ENCODE data around the gene REXO4. TPM values are rescaled to one million over a fixed set of nuclear protein-coding genes. Genes with fewer than 3 reads are reported as not detected.

Gene REXO4
- total and polyA plus RNA-seq, 7 experiments from 2014 or later, result 14.0 to 44.1 (median 28.6) TPM

DNA sequence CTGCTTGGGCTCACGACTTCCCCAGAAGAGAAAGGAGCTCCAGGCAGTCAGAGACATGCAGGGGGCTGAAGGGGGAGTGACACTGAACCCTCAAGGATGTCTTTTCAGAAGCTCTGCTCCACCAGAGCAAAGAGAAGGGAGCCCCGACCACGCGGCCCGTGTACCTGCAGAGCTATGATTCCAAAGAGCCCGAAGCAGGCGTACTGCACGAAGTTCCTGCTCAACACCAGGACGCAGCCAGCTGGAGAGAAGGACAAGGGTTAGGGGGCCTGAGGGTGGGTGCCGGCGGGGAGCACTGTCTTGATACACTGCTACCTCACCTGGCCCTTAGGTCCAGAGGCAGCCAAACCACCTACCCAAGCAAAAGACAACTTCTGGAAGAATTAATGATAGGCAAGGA, 51.4 kb downstream of the REXO4 start:
- H3K27me3 ChIP-seq (ENCODE audit: control insufficient read depth in 2 of 2, insufficient read depth in 2 of 2, low read length in 2 of 2), result no peaks in the 10 kb centered on the region
- H3K9me3 Mint-ChIP-seq, result no peaks in the 10 kb centered on the region
- POLR2A ChIA-PET, result interaction anchor here (0.6 to 13.6 kb wide), 4 partner anchors 9 to 1938 kb away, joined by 4 to 185 read pairs (median 6); partner anchors contain the start of genes MED22, RPL7A, SURF1 and SURF2
- H3K9me3 ChIP-seq (ENCODE audit: control insufficient read depth in 2 of 3, low read length in 3 of 3), result no peaks in the 10 kb centered on the region
- no peaks in the 10 kb centered on the region for H3K27me3 Mint-ChIP-seq
- H3K36me3 ChIP-seq (ENCODE audit: control insufficient read depth in 2 of 3, insufficient read depth in 3 of 3, low read length in 3 of 3), result peaks cover 20 to 72% (median 33%) of the 10 kb centered on the region in 3 experiments
- no peak for ATAC-seq
- H3K27ac ChIP-seq (ENCODE audit: low read depth, low read length), result no peak overlapping the region
- H3K4me3 Mint-ChIP-seq, result no peak overlapping the region
- peaks cover 26 to 42% of the 10 kb centered on the region in 2 donors for H3K4me1 ChIP-seq (ENCODE audit: control insufficient read depth in 2 of 2, insufficient read depth in 2 of 2, low read length in 2 of 2)
- peaks cover 37 to 53% (median 42%) of the 10 kb centered on the region in 7 donors for H3K4me1 Mint-ChIP-seq
- intact Hi-C loops (cut with micrococcal nuclease), result no loop called here
- no peak overlapping the region for H3K27ac Mint-ChIP-seq
- H3K4me3 ChIP-seq (ENCODE audit: low read length), result no peak overlapping the region
- H3K36me3 Mint-ChIP-seq, result peaks cover 6 to 38% (median 12%) of the 10 kb centered on the region in 5 donors
- CTCF ChIA-PET, result no interaction called here
- no peak for DNase-seq

DNA sequence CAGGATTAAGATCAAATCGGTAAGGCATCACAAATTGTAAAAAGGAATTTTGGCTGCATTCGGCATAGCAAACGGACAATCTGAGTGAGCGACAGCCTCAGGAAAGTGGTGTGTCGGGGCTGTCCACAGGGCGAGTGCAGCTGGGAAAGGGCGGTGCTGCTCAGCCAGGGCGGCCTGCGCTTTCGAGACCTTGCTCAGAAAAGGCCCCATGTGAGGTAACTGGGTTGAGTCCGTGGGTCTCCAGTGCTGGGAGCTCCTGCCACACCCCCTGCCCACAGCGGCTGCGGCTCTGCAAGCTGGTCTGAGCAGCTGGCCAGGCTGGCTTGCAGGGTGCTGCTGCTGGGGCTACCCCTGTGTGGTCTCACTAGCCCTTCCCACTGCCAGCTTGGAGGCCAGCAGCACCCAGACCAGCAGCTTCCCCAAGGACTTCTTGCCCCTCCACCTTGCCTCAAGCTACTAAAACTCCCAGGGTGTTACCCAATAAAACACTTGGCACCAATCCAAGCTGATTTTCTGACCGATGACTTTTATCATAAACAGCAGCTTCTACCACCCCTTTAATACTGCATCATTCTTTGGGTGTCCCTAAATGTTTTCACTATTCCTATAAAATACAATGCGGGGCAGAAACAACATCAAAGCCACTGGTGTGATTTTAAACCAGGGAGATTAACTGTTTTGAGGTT, 55.3 kb downstream of the REXO4 start:
- ATAC-seq, result no peak
- Histone ChIP-seq H3K4me3 (ENCODE audit: low read length) (no peak overlapping the region), H3K4me1 (ENCODE audit: control insufficient read depth in 2 of 2, insufficient read depth in 2 of 2, low read length in 2 of 2) (peaks cover 7 to 15% of the 10 kb centered on the region in 2 donors), H3K9me3 (ENCODE audit: control insufficient read depth in 2 of 3, low read length in 3 of 3) (no peaks in the 10 kb centered on the region), H3K27ac (ENCODE audit: low read depth, low read length) (no peak overlapping the region), H3K36me3 (ENCODE audit: control insufficient read depth in 2 of 3, insufficient read depth in 3 of 3, low read length in 3 of 3) (peaks cover 31 to 97% (median 37%) of the 10 kb centered on the region in 3 experiments), H3K27me3 (ENCODE audit: control insufficient read depth in 2 of 2, insufficient read depth in 2 of 2, low read length in 2 of 2) (no peaks in the 10 kb centered on the region)
- Mint-ChIP-seq H3K4me1 (peaks cover 20 to 31% (median 26%) of the 10 kb centered on the region in 7 donors), H3K27ac (no peak overlapping the region), H3K9me3 (no peaks in the 10 kb centered on the region), H3K36me3 (peaks cover 9 to 37% (median 13%) of the 10 kb centered on the region in 5 donors), H3K27me3 (no peaks in the 10 kb centered on the region), H3K4me3 (no peak overlapping the region)
- POLR2A ChIA-PET, result interaction anchor here (0.6 to 13.6 kb wide), 4 partner anchors 8 to 127 kb away, joined by 3 to 185 read pairs (median 10); partner anchors contain the start of genes SURF1 and SURF2
- CTCF ChIA-PET, result interaction anchor here (0.8 kb wide), 1 partner anchor 33 kb away, joined by 3 read pairs; no protein-coding TSS in a partner anchor
- no peak for DNase-seq
- intact Hi-C loops (cut with micrococcal nuclease), result no loop called here

GRCh38 chr9:133361507-133362092, 56.2 kb downstream of the REXO4 start:
- H3K9me3 Mint-ChIP-seq, result no peaks in the 10 kb centered on the region
- DNase-seq (no peak), ATAC-seq (no peak)
- no peak overlapping the region for H3K27ac ChIP-seq (ENCODE audit: low read depth, low read length)
- H3K27me3 ChIP-seq (ENCODE audit: control insufficient read depth in 2 of 2, insufficient read depth in 2 of 2, low read length in 2 of 2), result no peaks in the 10 kb centered on the region
- H3K27me3 Mint-ChIP-seq, result no peaks in the 10 kb centered on the region
- no peak overlapping the region for H3K4me3 Mint-ChIP-seq
- intact Hi-C loops (cut with micrococcal nuclease), result no loop called here
- H3K27ac Mint-ChIP-seq, result peak overlapping the region in 2 of 9 donors; percentile 51 to 83
- H3K36me3 ChIP-seq (ENCODE audit: control insufficient read depth in 2 of 3, insufficient read depth in 3 of 3, low read length in 3 of 3), result peaks cover 31 to 91% (median 32%) of the 10 kb centered on the region in 3 experiments
- CTCF ChIA-PET, result interaction anchor here (0.8 kb wide), 1 partner anchor 32 kb away, joined by 3 read pairs; no protein-coding TSS in a partner anchor
- POLR2A ChIA-PET, result interaction anchor here (2.0 to 2.5 kb wide), 2 partner anchors 10 to 12 kb away, joined by 5 to 14 read pairs; no protein-coding TSS in a partner anchor
- no peak overlapping the region for H3K4me3 ChIP-seq (ENCODE audit: low read length)
- peaks cover 20 to 34% (median 27%) of the 10 kb centered on the region in 7 donors for H3K4me1 Mint-ChIP-seq
- H3K9me3 ChIP-seq (ENCODE audit: control insufficient read depth in 2 of 3, low read length in 3 of 3), result no peaks in the 10 kb centered on the region
- peaks cover 9 to 37% (median 13%) of the 10 kb centered on the region in 5 donors for H3K36me3 Mint-ChIP-seq
- H3K4me1 ChIP-seq (ENCODE audit: control insufficient read depth in 2 of 2, insufficient read depth in 2 of 2, low read length in 2 of 2), result peaks cover 12 to 15% of the 10 kb centered on the region in 2 donors

- Histone ChIP-seq H3K4me3 (ENCODE audit: low read length) (no peak overlapping the region), H3K4me1 (ENCODE audit: control insufficient read depth in 2 of 2, insufficient read depth in 2 of 2, low read length in 2 of 2) (peaks cover 12 to 17% of the 10 kb centered on the region in 2 donors), H3K27ac (ENCODE audit: low read depth, low read length) (no peak overlapping the region), H3K36me3 (ENCODE audit: control insufficient read depth in 2 of 3, insufficient read depth in 3 of 3, low read length in 3 of 3) (peaks cover 24 to 84% (median 31%) of the 10 kb centered on the region in 3 experiments), H3K27me3 (ENCODE audit: control insufficient read depth in 2 of 2, insufficient read depth in 2 of 2, low read length in 2 of 2) (no peaks in the 10 kb centered on the region), H3K9me3 (ENCODE audit: control insufficient read depth in 2 of 3, low read length in 3 of 3) (no peaks in the 10 kb centered on the region)
- Mint-ChIP-seq H3K27me3 (no peaks in the 10 kb centered on the region), H3K4me3 (peak overlapping the region in 1 of 10 donors; percentile 19), H3K36me3 (peaks cover 9 to 33% (median 13%) of the 10 kb centered on the region in 5 donors), H3K9me3 (no peaks in the 10 kb centered on the region), H3K4me1 (peaks cover 16 to 31% (median 26%) of the 10 kb centered on the region in 7 donors), H3K27ac (peak overlapping the region in 5 of 9 donors; percentile 10 to 44 (median 34))
- POLR2A ChIA-PET, result no interaction called here
- CTCF ChIA-PET, result no interaction called here
- no peak for DNase-seq
- ATAC-seq, result no peak
- intact Hi-C loops (cut with micrococcal nuclease), result no loop called here
Measured at GRCh38 chr9:133360400-133361393, 57.1 kb downstream of the REXO4 start.

DNA sequence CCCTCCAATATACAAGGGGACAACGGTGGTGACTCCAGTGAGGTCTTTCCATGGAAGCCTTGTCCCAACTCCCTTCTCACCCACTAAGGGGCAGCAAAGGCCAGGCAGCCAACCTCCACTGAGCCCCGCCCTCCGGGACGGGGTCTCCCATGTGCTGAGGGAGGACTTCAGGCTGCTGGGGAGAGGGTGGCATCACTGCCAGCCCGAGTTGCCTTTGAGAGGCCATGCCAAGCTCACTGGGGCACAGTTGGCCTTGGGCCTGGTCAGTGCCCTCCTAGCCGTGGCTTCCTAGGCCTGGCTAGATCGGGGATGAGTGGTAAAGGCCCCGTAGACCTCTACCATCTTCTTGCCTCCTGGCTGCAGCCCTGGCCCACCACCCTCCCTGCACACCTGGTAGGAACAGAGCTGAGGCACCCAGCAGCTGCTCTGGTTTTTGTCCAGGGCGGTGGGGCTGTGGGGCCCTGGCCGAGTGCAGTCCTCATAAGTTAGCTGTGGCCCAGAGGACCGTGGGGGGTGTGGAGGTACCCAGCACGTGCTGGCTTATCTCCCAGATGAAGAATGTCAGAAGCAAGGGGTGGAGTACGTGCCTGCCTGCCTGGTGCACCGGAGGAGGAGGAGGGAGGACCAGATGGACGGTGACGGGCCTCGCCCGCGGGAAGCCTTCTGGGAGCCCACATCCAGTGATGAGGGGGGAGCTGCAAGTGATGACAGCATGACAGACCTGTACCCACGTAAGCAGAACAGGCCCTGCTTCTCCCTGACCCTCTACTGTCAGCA, 58.2 kb downstream of the REXO4 start:
- H3K27me3 Mint-ChIP-seq, result no peaks in the 10 kb centered on the region
- ATAC-seq (no peak), DNase-seq (no peak)
- Histone ChIP-seq H3K4me3 (ENCODE audit: low read length) (no peak overlapping the region), H3K27me3 (ENCODE audit: control insufficient read depth in 2 of 2, insufficient read depth in 2 of 2, low read length in 2 of 2) (no peaks in the 10 kb centered on the region), H3K27ac (ENCODE audit: low read depth, low read length) (peak overlapping the region; percentile 91), H3K9me3 (ENCODE audit: control insufficient read depth in 2 of 3, low read length in 3 of 3) (no peaks in the 10 kb centered on the region), H3K4me1 (ENCODE audit: control insufficient read depth in 2 of 2, insufficient read depth in 2 of 2, low read length in 2 of 2) (peaks cover 12 to 24% of the 10 kb centered on the region in 2 donors), H3K36me3 (ENCODE audit: control insufficient read depth in 2 of 3, insufficient read depth in 3 of 3, low read length in 3 of 3) (peaks cover 13 to 74% (median 22%) of the 10 kb centered on the region in 3 experiments)
- peak overlapping the region in 4 of 10 donors; percentile 3 to 76 (median 38) for H3K4me3 Mint-ChIP-seq
- POLR2A ChIA-PET, result interaction anchor here (1.2 to 10.5 kb wide), 2 partner anchors 10 kb away, joined by 4 to 185 read pairs; partner anchors contain the start of gene SURF4
- CTCF ChIA-PET, result interaction anchor here (3.4 kb wide), 1 partner anchor 12 kb away, joined by 14 read pairs; no protein-coding TSS in a partner anchor
- peak overlapping the region in 6 of 9 donors; percentile 34 to 84 (median 67) for H3K27ac Mint-ChIP-seq
- no peaks in the 10 kb centered on the region for H3K9me3 Mint-ChIP-seq
- intact Hi-C loops (cut with micrococcal nuclease), result loop anchor here (5.0 kb wide), 3 partner anchors 172 to 237 kb away; partner anchors contain the start of gene RALGDS (in 1 of the 2)
- peaks cover 9 to 31% (median 13%) of the 10 kb centered on the region in 5 donors for H3K36me3 Mint-ChIP-seq
- H3K4me1 Mint-ChIP-seq, result peaks cover 20 to 41% (median 29%) of the 10 kb centered on the region in 7 donors

All from naive thymus-derived CD4-positive, alpha-beta T cell (primary cell).